Loucy (cell line): ENCODE measurements around the gene PTPN5.

Source experiments
- H2AFZ ChIP-seq: fragments of 200-600 bp; sonication (generic); 2 replicates; pipeline ENCODE4 v1.6.0; 2016; ENCODE audit warnings: antibody characterized with exemption, mild to moderate bottlenecking, low read length, moderate library complexity
- H3F3A ChIP-seq: fragments of 200-600 bp; 2 replicates; pipeline ENCODE4 v1.6.0; 2016; ENCODE audit warnings: antibody characterized with exemption, low read depth, mild to moderate bottlenecking
- H3K27me3 ChIP-seq: fragments of 200-600 bp; sonication (generic); 2 replicates; pipeline ENCODE4 v1.6.1; 2014; ENCODE audit warnings: low read length, mild to moderate bottlenecking; ENCODE audit not compliant: insufficient read depth, poor library complexity, severe bottlenecking
- H3K36me3 ChIP-seq: fragments of 200-600 bp; sonication (generic); 2 replicates; pipeline ENCODE4 v1.6.1; 2016; ENCODE audit warnings: low read length; ENCODE audit not compliant: insufficient read depth
- H3K4me1 ChIP-seq: fragments of 200-600 bp; sonication (generic); 2 replicates; pipeline ENCODE4 v1.5.1; 2014; ENCODE audit warnings: low read length, mild to moderate bottlenecking; ENCODE audit not compliant: insufficient read depth, poor library complexity, severe bottlenecking
- H3K4me2 ChIP-seq: fragments of 200-600 bp; sonication (generic); 2 replicates; pipeline ENCODE4 v1.6.0; 2014; ENCODE audit warnings: antibody characterized with exemption, low read length, low read depth, mild to moderate bottlenecking; ENCODE audit not compliant: poor library complexity, severe bottlenecking
- H3K4me3 ChIP-seq: fragments of 200-600 bp; sonication (generic); 2 replicates; pipeline ENCODE4 v1.5.1; 2014; ENCODE audit warnings: low read length, mild to moderate bottlenecking, mixed read lengths; ENCODE audit not compliant: poor library complexity, severe bottlenecking
- H3K79me2 ChIP-seq: fragments of 200-600 bp; sonication (generic); 2 replicates; pipeline ENCODE4 v1.6.1; 2014; ENCODE audit warnings: low read length; ENCODE audit not compliant: insufficient read depth
- H3K9ac ChIP-seq: fragments of 200-600 bp; sonication (generic); 2 replicates; pipeline ENCODE4 v1.6.0; 2014; ENCODE audit warnings: mild to moderate bottlenecking, low read depth, low read length, moderate library complexity; ENCODE audit not compliant: poor library complexity, severe bottlenecking
- H3K9me2 ChIP-seq: fragments of 200-600 bp; sonication (generic); replicated peaks from 2 replicates; pipeline ENCODE4 v1.6.1; 2016; ENCODE audit warnings: low read depth, low read length, mixed read lengths
- H3K9me3 ChIP-seq: fragments of 200-600 bp; sonication (generic); 2 replicates; pipeline ENCODE4 v1.6.1; 2014; ENCODE audit warnings: mild to moderate bottlenecking, antibody characterized with exemption, low read length, low read depth; ENCODE audit not compliant: insufficient read depth
- H4K20me1 ChIP-seq: fragments of 200-600 bp; sonication (generic); 2 replicates; pipeline ENCODE4 v1.6.0; 2014; ENCODE audit warnings: antibody characterized with exemption, low read length, mild to moderate bottlenecking; ENCODE audit not compliant: insufficient read depth, poor library complexity, severe bottlenecking
- EZH2phosphoT487 ChIP-seq: fragments of 200-600 bp; IDR thresholded peaks from 2 replicates; pipeline ENCODE4 v1.6.1; 2018; ENCODE audit warnings: antibody characterized with exemption, mild to moderate bottlenecking, moderate library complexity, borderline replicate concordance
- TF ChIP-seq, protein P1 (sequence below): fragments of 200-600 bp; sonication (generic); conservative IDR thresholded peaks from 2 replicates; pipeline ENCODE4 v1.5.1; 2014; ENCODE audit warnings: mild to moderate bottlenecking, antibody characterized with exemption, low read length

Gene PTPN5

DNA sequence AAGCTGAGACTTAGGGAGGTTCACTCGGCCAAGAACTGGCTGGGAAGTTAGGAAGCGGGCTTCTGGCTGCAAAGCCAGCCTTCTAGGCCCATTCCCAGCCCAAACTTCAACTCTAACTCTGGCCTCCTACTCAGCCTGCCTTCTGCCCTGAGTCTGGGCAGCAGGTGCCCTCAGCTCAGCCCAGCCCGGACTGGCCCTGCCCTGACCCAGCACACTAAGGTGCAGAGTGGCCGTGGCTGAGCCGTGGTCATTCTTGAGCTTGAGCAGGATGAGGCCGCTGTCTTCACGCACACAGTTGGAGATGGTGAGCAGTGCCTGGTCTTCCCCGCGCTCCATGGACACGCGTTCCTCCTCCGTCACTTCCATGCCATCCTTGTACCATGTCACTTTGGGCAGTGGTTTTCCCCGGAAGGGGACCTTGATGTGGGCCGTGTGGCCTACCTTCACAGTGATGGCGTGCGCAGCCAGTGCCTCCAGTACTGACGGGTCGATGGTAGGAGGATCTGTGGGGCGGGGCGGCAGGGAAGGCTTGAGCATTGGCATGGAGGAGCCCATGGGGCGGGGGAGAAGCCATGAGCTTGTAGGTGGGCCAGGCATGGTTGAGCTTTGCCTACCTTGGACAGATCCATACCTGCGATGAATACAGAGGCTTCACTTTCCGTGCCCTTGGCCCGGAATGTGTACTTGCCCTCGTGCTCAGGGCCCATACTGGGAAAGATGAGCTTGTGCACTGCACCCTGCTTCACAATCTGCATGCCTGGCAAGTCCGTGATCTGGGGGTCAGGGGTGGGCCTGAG, 77.8 kb downstream of the PTPN5 start:
- H3F3A ChIP-seq = no peaks in the 10 kb centered on the region
- H3K79me2 ChIP-seq = no peaks in the 10 kb centered on the region
- H2AFZ ChIP-seq = no peak overlapping the region
- TF ChIP-seq, protein P1, sequence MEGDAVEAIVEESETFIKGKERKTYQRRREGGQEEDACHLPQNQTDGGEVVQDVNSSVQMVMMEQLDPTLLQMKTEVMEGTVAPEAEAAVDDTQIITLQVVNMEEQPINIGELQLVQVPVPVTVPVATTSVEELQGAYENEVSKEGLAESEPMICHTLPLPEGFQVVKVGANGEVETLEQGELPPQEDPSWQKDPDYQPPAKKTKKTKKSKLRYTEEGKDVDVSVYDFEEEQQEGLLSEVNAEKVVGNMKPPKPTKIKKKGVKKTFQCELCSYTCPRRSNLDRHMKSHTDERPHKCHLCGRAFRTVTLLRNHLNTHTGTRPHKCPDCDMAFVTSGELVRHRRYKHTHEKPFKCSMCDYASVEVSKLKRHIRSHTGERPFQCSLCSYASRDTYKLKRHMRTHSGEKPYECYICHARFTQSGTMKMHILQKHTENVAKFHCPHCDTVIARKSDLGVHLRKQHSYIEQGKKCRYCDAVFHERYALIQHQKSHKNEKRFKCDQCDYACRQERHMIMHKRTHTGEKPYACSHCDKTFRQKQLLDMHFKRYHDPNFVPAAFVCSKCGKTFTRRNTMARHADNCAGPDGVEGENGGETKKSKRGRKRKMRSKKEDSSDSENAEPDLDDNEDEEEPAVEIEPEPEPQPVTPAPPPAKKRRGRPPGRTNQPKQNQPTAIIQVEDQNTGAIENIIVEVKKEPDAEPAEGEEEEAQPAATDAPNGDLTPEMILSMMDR = no peak
- no peak for TF ChIP-seq EZH2phosphoT487
- no peak overlapping the region for H3K9ac ChIP-seq
- no peak overlapping the region for H3K4me3 ChIP-seq
- no peaks in the 10 kb centered on the region for H3K4me1 ChIP-seq
- no peaks in the 10 kb centered on the region for H4K20me1 ChIP-seq
- H3K9me3 ChIP-seq = no peaks in the 10 kb centered on the region
- no peaks in the 10 kb centered on the region for H3K36me3 ChIP-seq
- no peak overlapping the region for H3K4me2 ChIP-seq
- no peaks in the 10 kb centered on the region for H3K9me2 ChIP-seq
- H3K27me3 ChIP-seq = peaks cover 13% of the 10 kb centered on the region

DNA sequence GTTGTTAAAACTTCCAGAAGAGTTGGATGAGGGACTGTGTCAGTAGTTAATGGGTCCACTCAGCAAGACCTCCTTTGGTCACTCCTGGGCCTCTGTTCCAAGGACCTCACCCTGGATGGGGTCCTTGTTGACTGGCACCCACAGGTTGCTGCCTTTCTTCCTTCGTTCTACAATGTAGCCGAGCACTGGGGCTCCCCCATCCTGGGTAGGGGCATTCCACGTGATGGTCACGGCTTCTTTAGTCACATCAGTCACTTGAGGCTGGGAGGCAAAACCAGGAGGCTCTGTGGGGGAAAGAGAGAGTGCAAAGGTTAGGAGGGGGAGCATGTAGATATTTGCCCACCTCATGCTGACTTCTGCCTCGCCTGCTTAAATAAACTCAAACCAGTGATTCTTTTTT, 81.1 kb downstream of the PTPN5 start:
- no peak overlapping the region for H3K9ac ChIP-seq
- H3K9me3 ChIP-seq = no peaks in the 10 kb centered on the region
- H3K4me1 ChIP-seq = no peaks in the 10 kb centered on the region
- no peaks in the 10 kb centered on the region for H3K79me2 ChIP-seq
- no peak overlapping the region for H3K4me3 ChIP-seq
- no peaks in the 10 kb centered on the region for H4K20me1 ChIP-seq
- no peak overlapping the region for H3K4me2 ChIP-seq
- no peak overlapping the region for H2AFZ ChIP-seq
- no peaks in the 10 kb centered on the region for H3F3A ChIP-seq
- no peak for TF ChIP-seq EZH2phosphoT487
- TF ChIP-seq, protein P1 = no peak
- H3K27me3 ChIP-seq = peaks cover 30% of the 10 kb centered on the region
- no peaks in the 10 kb centered on the region for H3K9me2 ChIP-seq
- no peaks in the 10 kb centered on the region for H3K36me3 ChIP-seq

DNA sequence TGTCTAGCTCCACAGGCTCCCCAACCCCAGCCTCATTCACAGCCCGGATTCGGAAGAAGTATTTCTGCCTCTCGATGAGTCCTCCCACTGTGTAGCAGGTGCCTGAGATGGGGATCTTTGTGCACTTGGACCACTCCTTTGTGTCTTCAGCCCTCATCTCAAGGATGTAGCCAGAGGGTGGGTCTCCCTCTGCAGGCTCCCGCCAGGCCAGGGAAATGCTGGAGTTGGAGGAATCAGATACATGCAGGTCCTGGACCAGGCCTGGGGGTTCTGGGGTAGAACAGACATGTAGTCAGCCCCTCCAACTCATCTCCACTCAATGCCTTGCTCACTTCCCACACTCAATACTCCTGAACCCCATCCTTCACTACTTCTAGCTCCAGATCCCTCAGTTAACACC, 82.2 kb downstream of the PTPN5 start:
- Histone ChIP-seq H3K4me1 (no peaks in the 10 kb centered on the region), H3K27me3 (peaks cover 30% of the 10 kb centered on the region), H3F3A (no peaks in the 10 kb centered on the region), H2AFZ (no peak overlapping the region), H3K36me3 (no peaks in the 10 kb centered on the region), H3K9me3 (no peaks in the 10 kb centered on the region), H3K9ac (no peak overlapping the region), H3K79me2 (no peaks in the 10 kb centered on the region), H3K4me2 (no peak overlapping the region), H3K4me3 (no peak overlapping the region), H4K20me1 (no peaks in the 10 kb centered on the region), H3K9me2 (no peaks in the 10 kb centered on the region)
- TF ChIP-seq, protein P1 = no peak
- TF ChIP-seq EZH2phosphoT487 = no peak
